WI38 (cell line): Measurements from ENCODE around the gene INO80D.
"Not testable (repeated sequence)": the region's sequence is repeated elsewhere in the genome, so short reads cannot be mapped to it uniquely, and the experiment has no call there.

ENCODE experiments used
- H3K4me3 ChIP-seq: 2 replicates; pipeline ENCODE4 v1.5.1; 2011; ENCODE audit warnings: low read depth, mild to moderate bottlenecking, control low read depth, low read length
- TF ChIP-seq, protein P1 (sequence below): IDR thresholded peaks from 2 replicates; pipeline ENCODE4 v1.5.1; 2012; ENCODE audit warnings: low read depth, mild to moderate bottlenecking, control low read depth, low read length

The INO80D gene

DNA sequence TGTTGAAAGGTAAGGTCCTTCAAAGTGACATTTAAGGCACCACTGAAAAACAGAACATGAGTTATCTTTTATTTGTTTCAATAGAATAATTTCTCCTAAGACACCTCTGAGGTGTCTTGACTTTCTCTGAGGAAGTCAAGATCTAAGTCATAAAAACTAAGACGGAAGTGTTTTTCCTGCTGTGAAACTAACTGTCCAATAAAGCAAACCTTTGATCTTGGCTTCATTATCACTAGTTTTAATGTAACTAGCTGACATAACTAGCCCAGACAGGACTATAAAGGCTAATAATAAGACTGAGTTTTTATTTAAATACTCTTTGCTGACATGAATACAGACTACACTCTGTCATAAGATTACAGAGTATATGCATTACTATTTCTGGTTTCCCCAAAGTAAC is 36.6 kb downstream of the INO80D start:
- TF ChIP-seq, protein P1, sequence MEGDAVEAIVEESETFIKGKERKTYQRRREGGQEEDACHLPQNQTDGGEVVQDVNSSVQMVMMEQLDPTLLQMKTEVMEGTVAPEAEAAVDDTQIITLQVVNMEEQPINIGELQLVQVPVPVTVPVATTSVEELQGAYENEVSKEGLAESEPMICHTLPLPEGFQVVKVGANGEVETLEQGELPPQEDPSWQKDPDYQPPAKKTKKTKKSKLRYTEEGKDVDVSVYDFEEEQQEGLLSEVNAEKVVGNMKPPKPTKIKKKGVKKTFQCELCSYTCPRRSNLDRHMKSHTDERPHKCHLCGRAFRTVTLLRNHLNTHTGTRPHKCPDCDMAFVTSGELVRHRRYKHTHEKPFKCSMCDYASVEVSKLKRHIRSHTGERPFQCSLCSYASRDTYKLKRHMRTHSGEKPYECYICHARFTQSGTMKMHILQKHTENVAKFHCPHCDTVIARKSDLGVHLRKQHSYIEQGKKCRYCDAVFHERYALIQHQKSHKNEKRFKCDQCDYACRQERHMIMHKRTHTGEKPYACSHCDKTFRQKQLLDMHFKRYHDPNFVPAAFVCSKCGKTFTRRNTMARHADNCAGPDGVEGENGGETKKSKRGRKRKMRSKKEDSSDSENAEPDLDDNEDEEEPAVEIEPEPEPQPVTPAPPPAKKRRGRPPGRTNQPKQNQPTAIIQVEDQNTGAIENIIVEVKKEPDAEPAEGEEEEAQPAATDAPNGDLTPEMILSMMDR, result no peak
- no peak overlapping the region for H3K4me3 ChIP-seq

DNA sequence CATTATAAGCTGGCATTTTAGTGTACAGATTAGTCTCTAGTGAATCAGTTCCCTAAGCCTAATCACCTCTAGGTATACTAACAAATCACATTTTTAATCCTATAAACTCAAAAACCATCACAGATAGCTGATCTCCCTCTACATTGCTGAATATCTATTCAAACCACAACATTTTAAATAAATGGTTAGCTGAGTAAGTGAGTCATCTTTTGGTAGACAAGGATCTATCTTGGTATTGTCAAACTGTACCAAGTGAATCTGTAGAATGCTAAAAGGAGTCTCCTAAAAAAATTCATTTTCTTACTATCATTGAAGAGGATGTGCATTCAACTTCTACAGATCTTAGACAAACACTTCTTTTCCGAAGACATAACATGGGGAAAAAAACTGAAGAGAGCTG is 40.7 kb downstream of the INO80D start:
- H3K4me3 ChIP-seq, result no peak overlapping the region
- TF ChIP-seq, protein P1, result no peak

DNA sequence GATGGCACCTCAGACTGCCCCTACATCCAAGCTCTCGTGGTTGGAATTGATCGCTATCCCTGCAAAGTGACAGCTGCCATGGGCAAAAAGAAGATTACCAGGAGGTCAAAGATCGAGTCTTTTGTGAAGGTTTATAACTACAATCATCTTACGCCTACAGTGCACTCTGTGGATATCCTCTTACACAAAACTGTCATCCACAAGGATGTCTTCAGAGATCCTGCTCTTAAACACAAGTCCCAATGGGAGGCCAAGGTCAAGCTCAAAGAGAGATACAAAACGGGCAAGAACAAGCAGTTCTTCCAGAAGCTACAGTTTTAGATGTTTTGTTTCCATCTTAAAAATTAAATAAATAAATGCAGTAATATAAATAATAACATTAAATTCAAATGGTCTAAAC is 45.4 kb downstream of the INO80D start:
- TF ChIP-seq, protein P1, result no peak
- no peak overlapping the region for H3K4me3 ChIP-seq

DNA sequence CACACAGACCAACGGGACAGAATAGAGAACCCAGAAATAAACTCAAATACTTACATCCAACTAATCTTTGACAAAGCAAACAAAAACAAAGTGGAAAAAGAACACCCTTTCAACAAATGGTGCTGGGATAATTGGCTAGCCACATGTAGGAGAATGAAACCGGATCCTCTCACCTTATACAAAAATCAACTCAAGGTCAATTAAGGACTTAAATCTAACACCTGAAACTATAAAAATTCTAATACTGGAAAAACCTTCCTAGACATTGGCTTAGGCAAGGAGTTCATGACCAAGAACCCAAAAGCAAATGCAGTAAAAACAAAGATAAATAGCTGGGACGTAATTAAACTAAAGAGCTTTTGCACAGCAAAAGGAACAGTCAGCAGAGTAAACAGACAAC is 50.6 kb downstream of the INO80D start:
- not testable (repeated sequence) for H3K4me3 ChIP-seq

DNA sequence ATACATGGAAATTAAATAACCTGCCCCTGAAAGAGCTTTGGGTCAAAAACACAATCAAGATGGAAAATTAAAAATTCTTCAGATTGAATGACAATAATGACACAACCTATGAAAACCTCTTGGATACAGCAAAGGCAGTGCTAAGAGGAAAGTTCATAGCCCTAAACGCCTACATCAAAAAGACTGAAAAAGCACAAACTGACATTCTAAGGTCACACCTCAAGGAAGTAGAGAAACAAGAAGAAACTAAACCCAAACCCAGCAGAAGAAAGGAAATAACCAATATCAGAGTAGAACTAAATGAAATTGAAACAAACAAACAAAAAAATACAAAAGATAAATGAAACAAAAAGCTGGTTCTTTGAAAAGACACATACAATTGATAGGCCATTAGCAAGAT is 52.5 kb downstream of the INO80D start:
- H3K4me3 ChIP-seq, result not testable (repeated sequence)

DNA sequence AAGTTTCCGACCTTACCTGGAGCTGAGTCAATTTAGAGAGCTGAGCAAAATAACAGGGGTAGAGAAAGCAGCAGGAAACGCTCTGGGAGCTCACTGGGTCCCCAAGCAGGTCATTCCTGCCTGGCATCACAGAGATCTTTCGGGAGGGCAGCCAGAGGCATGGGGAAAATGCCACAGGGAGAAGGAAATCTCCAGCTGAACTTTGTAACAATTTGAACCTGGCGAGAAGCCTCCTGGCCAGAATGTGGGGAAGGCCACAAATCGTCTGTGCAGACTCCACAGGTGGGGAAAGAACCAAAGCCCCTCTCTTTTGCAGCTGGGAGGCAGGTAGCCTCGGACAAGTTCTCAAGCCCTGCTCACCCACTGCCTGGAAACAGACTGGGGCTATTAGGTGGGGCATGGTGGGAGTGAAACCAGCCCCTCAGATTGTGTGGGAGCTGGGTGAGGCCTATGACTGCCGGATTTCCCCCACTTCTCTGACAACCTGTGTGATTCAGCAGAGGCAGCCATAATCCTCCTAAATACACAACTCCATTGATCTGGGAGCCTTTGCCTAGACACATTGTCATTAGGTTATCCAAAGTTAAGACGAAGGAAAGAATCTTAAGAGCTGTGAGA is 53.9 kb downstream of the INO80D start:
- TF ChIP-seq, protein P1, result no peak
- no peak overlapping the region for H3K4me3 ChIP-seq

DNA sequence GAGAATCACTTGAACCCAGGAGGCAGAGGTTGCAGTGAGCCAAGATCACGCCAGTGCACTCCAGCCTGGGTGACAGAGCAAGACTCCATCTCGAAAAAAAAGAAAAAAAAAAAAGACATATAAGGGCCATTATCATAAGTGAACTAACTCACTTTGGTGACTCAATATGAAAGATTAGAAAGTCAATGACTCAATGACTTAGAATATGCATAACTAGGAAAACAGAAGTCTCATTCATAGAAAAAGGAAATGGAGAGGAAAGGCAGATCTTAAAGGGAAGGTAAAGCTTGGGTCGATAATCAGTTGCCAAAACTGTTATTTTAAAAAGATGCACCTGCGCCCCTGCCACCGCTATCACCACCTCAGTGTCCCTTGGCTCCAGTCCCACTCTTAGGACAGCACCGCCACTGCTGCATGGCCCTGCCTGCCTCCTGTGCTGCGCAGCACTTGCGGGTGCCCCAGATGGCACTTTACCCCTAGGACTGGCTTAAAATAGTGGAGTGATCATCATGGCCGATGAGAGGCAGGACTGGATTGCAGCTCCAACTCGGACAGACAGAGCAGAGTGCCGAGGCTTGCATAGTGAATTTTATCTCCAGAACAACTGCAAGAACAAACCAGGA is 54.7 kb downstream of the INO80D start:
- TF ChIP-seq, protein P1, result no peak
- no peak overlapping the region for H3K4me3 ChIP-seq

DNA sequence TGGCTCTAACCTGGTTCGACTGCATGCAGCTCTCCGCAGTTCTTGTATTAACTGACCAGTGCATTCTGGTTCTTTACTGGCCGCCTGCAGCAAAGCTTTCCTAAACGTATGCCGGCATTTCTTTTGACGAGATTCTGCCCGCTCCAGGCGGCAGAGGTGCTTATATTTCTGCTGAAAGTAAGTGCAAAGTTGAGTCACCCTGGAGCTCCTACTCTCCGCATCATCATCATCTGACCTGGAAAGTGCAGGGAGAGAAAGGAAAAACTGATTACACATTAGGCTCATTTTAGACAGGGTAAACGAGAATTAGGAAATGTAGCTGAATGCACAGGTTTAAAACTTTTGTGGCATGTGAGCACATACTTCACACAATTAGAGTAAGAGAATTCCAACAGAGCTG is 57.9 kb downstream of the INO80D start:
- TF ChIP-seq, protein P1, result no peak
- H3K4me3 ChIP-seq, result no peak overlapping the region
